GM21619 (cell line): ENCODE results near the gene PRM3.

Experiments used
- ATAC-seq: cut with Tn5 transposase; IDR thresholded peaks from one replicate; pipeline ENCODE4 v1.9.1; 2021; ENCODE audit not compliant: unreplicated experiment

The PRM3 gene, protein sequence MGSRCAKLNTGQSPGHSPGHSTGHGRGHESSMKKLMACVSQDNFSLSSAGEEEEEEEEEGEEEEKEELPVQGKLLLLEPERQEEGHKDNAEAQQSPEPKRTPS

GRCh38 chr16:11272921-11273720, at the start of gene PRM3:
Gene PRM3 (minus strand): TSS chr16:11273629. CDS start chr16:11273595, 34 bp downstream.
- no peak for ATAC-seq

DNA sequence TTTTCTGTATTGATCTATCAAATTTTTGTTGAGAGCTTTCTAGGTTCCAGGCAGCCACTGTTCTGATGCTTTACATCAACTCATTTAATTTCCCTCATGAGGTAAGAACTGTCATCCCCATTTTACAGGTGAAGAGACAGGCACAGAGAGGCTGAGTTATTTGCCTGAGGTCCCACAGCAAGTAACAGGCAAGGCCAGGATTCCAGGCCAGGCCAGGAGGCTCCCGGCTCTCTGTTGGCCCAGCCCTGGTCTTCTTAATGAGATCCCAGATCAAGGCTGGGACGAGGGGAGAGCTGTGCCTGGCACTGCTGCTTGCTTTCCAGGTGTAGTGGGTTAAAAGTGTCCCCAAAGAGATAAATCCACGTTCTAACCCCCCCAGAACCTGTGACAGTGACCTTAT, 49.4 kb upstream of the PRM3 start:
- ATAC-seq = no peak

DNA sequence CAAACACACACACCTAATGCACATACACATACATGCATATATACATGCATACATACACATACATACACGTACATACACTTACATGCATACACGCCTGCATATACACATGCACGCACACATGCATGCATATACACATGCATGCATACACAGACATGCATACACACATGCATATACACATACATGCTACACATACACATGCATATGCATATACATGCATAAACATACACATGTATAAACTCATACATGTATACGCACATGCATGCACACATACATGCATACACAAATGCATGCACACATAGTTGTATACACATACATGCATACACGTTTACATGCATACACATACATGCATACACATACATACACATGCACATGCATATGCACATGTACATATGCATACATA, 48.2 kb upstream of the PRM3 start:
- no peak for ATAC-seq

- no peak for ATAC-seq
Measured at GRCh38 chr16:11320170-11320569, 46.7 kb upstream of the PRM3 start.

DNA sequence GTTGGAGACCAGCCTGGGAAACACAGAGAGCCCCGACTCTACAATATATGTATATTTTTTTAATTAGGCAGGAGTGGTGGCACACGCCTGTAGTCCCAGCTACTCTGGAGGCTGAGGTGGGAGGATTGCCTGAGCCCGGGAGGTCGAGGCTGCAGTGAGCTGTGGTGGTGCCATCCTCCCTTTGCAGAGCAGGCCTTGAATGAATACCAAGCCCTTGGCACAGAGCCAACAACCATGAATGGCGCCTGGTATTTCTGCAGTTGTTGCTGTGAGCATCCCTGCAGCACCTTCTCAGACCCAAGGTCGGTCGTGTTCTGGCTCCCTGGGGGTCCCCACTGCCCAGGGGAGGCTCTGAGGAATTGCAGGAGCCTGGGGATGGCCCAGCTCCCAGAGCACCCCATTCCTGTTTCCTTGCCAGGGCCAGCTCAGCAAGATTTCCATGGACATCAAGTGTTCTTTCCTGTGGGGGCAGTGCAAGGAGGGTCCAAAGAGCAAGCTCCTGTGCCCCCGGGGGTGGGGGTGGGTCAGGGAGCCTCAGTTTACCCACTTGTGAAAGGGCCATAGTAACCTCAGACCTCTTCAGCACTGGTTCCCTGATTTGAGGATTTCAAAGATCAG, 46.2 kb upstream of the PRM3 start:
- ATAC-seq = no peak

GRCh38 chr16:11318817-11319216, 45.4 kb upstream of the PRM3 start:
- no peak for ATAC-seq

- ATAC-seq = no peak
Measured at GRCh38 chr16:11316331-11317015, 43.0 kb upstream of the PRM3 start.

DNA sequence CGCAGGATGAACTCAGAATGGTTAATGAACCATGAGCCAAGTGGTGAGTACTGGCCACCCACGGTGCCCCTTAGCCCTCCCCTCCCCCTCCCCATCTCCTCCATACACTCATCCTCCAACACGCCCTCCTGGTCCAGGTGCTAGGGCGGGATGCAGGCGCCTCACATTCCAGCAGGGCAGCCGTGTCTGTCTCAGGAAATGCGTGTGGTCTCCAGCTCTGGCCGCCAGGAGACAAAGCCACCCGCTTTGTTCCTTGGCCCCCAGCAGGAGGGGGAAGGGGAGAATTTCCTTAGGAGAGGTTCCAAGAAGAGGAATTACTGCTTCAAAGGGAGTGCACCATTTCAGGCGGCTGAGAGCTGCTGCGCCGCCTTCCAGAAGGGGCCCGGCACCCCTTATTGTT, 42.1 kb upstream of the PRM3 start:
- no peak for ATAC-seq

DNA sequence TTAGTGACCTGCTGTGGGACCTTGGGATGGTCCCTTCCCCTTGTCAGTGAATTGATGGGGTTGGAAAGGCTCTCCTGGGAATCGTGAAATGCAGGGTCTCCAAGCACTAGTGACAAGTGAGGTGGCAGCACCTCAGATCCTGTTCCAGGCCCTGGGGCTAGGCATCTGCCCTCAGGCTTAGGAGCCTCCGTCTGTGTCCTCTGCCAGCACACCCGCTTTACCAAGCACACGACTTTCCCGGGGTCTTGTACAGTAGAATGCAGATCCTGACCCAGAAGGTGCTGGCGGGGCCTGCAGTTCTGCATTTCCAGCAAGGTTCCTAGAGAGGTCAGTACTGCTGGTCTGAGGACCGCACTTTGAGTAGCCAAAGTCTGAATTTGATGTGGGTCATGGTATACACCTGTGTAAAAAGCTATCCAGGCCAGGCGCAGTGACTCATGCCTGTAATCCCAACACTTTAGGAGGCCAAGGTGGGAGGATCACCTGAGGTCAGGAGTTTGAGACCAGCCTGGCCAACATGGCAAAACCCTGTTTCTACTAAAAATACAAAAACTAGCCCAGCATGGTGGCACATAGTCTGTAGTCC, 41.0 kb upstream of the PRM3 start:
- ATAC-seq = no peak

GRCh38 chr16:11313493-11314308, 40.3 kb upstream of the PRM3 start:
- no peak for ATAC-seq

DNA sequence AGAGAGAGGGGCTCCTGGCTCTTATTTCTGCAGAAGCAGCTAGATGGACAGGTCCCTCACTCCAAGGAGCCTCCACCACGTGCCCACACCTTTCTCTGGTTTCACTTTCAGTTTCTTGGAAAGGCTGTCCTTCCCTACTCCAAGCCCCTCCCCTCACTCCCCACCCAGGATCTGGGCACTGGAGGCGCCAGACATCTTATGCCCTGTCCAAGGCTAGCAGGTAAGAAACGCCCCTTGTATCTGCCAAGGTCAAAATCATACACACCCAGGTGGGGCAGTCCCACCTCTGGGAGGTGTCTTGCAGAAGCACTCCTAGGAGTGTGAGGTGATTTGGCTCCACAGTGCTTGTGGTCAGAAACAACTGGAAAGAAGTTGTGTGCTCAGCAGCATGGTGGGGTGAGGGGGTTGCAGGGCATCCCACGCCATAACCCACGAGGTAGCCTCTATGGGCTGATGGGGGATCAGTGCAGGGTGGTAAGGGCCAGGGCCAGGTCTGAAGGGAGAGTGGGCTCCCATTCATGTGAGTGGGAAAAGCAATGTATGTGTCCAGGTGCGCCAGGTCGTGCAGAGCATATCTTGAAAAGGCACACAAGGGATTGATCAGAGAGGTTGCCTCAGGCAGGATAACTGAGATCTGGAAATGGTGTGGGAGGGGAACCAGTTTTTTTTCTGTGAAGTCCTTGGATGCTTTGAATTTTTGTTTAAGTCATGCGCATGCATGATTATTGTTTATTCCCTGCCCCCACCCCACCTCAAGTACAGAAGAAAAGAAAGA, 39.5 kb upstream of the PRM3 start:
- no peak for ATAC-seq

- ATAC-seq = peak; percentile 41
Measured at GRCh38 chr16:11310997-11311561, 37.6 kb upstream of the PRM3 start.

- no peak for ATAC-seq
Measured at GRCh38 chr16:11310634-11310977, 37.2 kb upstream of the PRM3 start.

DNA sequence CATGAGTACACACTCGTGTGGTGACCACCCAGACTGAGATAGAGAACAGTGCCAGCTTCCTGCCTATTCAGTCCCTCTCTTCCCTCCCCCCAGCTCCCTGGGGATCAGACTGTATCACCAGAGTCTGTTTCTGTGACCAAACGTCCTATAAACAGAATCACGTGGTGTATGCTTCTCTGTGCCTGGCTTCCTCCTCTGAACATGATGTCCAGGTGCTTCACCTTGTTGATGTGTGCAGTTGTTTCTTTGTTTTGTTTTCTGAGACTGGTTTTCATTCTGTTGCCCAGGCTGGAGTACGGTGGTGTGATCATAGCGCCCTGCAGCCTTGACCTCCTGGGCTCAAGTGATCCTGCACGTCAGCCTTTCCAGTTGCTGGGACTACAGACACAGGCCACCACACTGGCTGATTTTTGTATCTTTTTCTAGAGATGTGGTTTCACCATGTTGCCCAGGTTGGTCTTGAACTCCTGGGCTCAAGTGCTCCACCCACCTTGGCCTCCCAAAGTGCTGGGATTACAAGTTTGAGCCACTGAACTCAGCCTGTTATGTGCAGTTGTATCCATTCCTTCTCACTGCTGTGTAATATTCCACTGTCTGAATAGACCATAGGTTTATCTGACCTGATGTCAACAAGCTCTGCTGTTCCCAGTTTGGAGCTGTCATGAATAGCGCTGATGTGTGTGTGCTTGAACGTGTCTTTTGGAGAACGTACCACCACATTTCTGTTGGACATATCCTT, 36.6 kb upstream of the PRM3 start:
- ATAC-seq = no peak

- ATAC-seq = no peak
Measured at GRCh38 chr16:11308493-11309283, 35.3 kb upstream of the PRM3 start.

- no peak for ATAC-seq
Measured at GRCh38 chr16:11307639-11308492, 34.4 kb upstream of the PRM3 start.

GRCh38 chr16:11306997-11307638, 33.7 kb upstream of the PRM3 start:
- no peak for ATAC-seq
